K562 (cell line): ENCODE measurements around the gene RRP9. TPM values are rescaled to one million over a fixed set of nuclear protein-coding genes. Genes with fewer than 3 reads are reported as not detected.

Source experiments
- ATAC-seq: fragments of 200-7000 bp; cut with Tn5 transposase; 3 replicates; pipeline ENCODE4 v1.9.1; 2020; ENCODE audit warnings: moderate library complexity
- BruUV-seq: library from RNA; stranded (reverse); fragments of 400-500 nt; replicated peaks from 2 replicates; lab custom pipeline; 2021; lab: Mats Ljungman, UMichigan
- CTCF ChIA-PET: fragments of 300-600 bp; formaldehyde crosslinking; extraction: SDS; loops from one replicate; lab custom pipeline; 2021; ENCODE audit warnings: low intra/inter-chr PET ratio; lab: Yijun Ruan, JAX
- POLR2A ChIA-PET: fragments of 300-600, 350-650 bp; sonication (Branson Sonifier 250); formaldehyde crosslinking; extraction: SDS; loops from one replicate; lab custom pipeline; 2021; ENCODE audit warnings: antibody characterized with exemption, inconsistent platforms; lab: Yijun Ruan, JAX
- DNase-seq, 4 experiments: peaks; one replicate each; pipeline versions ENCODE4 v3.0.0 to v3.0.0-alpha.2; 2011 to 2018; ENCODE audit warnings: low spot score in 3 of 4, mixed read lengths in 3 of 4; ENCODE audit errors: extremely low read depth in 1 of 4
- FAIRE-seq: peaks from 2 replicates; lab custom pipeline; 2011; peaks lifted over from hg19 to GRCh38; lab: Jason Lieb, UNC
- H2AFZ ChIP-seq: 2 replicates; pipeline ENCODE4 v1.6.0; 2011; ENCODE audit warnings: low read depth, low read length, control low read depth, inconsistent platforms
- H3K27ac ChIP-seq: fragments of 200-600 bp; 3 replicates; pipeline ENCODE4 v1.8.0; 2011; ENCODE audit warnings: low read depth, mild to moderate bottlenecking, control low read depth, inconsistent platforms, low read length, moderate library complexity, mixed read lengths; ENCODE audit errors: extremely low read depth
- H3K27me3 ChIP-seq, 2 experiments: fragments of 300-600 bp in 1 of 2; 2 replicates in 1 of 2; 3 replicates in 1 of 2; pipeline versions ENCODE4 v1.6.0 to v1.8.0; 2011; ENCODE audit warnings: inconsistent platforms in 2 of 2, low read length in 2 of 2, mild to moderate bottlenecking in 1 of 2, mixed read lengths in 1 of 2, moderate library complexity in 1 of 2; ENCODE audit not compliant: control insufficient read depth in 2 of 2, insufficient read depth in 2 of 2
- H3K36me3 ChIP-seq: fragments of 300-600 bp; 3 replicates; pipeline ENCODE4 v1.8.0; 2011; ENCODE audit warnings: mild to moderate bottlenecking, low read length, inconsistent platforms; ENCODE audit not compliant: control insufficient read depth, insufficient read depth
- H3K4me1 ChIP-seq, 2 experiments: fragments of 200-600 bp in 1 of 2; replicated peaks in 1 of 2; 2 replicates in 1 of 2; 3 replicates in 1 of 2; pipeline versions ENCODE4 v1.5.1 to v1.8.0; 2011; ENCODE audit warnings: inconsistent platforms in 2 of 2, low read length in 2 of 2, mild to moderate bottlenecking in 1 of 2, mixed read lengths in 1 of 2, moderate library complexity in 1 of 2; ENCODE audit not compliant: control insufficient read depth in 2 of 2, insufficient read depth in 2 of 2
- H3K4me2 ChIP-seq: 2 replicates; pipeline ENCODE4 v1.6.1; 2011; ENCODE audit warnings: low read length, control low read depth, inconsistent platforms, mixed read lengths; ENCODE audit not compliant: insufficient read depth
- H3K4me3 ChIP-seq: fragments of 200-600 bp; sonication (generic), shearing (Covaris generic); 2 replicates; pipeline ENCODE4 v1.5.1; 2016; ENCODE audit warnings: control low read depth, inconsistent platforms
- H3K79me2 ChIP-seq: fragments of 200-600 bp; 3 replicates; pipeline ENCODE4 v1.8.0; 2011; ENCODE audit warnings: low read length, inconsistent platforms; ENCODE audit not compliant: control insufficient read depth, insufficient read depth
- H3K9ac ChIP-seq, 2 experiments: 2 replicates each; pipeline versions ENCODE4 v1.6.0 to v1.6.1; 2011; ENCODE audit warnings: low read depth in 2 of 2, low read length in 2 of 2, control low read depth in 1 of 2, inconsistent platforms in 1 of 2, mild to moderate bottlenecking in 1 of 2, mixed read lengths in 1 of 2; ENCODE audit not compliant: insufficient read depth in 1 of 2
- H3K9me1 ChIP-seq: one replicate; pipeline ENCODE4 v1.6.0; 2011; ENCODE audit warnings: inconsistent platforms, mild to moderate bottlenecking, low read length, moderate library complexity; ENCODE audit not compliant: control insufficient read depth, insufficient read depth
- H3K9me3 ChIP-seq: replicated peaks from 2 replicates; pipeline ENCODE4 v1.5.1; 2011; ENCODE audit warnings: low read depth, low read length, inconsistent platforms; ENCODE audit not compliant: control insufficient read depth, insufficient read depth
- H4K20me1 ChIP-seq: replicated peaks from 2 replicates; pipeline ENCODE4 v1.6.1; 2011; ENCODE audit warnings: low read length, inconsistent platforms, mixed read lengths; ENCODE audit not compliant: control insufficient read depth, insufficient read depth
- CCAR2 ChIP-seq: fragments of 200-400 bp; formaldehyde crosslinking; IDR thresholded peaks from 2 replicates; pipeline ENCODE4 v1.6.1; 2017; ENCODE audit warnings: mild to moderate bottlenecking, low read depth, low read length
- GABPA ChIP-seq: fragments of 200-800 bp; sonication (Bioruptor generic); conservative IDR thresholded peaks from 2 replicates; pipeline ENCODE4 v1.6.1; 2016; ENCODE audit warnings: low read depth, missing genetic modification characterization, missing compliant biosample characterization
- GABPB1 ChIP-seq: sonication (generic); formaldehyde crosslinking; IDR thresholded peaks from 2 replicates; pipeline ENCODE4 v1.8.0; 2022; ENCODE audit warnings: mild to moderate bottlenecking, missing genetic modification reagents
- MED1 ChIP-seq: sonication (generic); formaldehyde crosslinking; IDR thresholded peaks from 2 replicates; pipeline ENCODE4 v1.8.1; 2023; ENCODE audit warnings: missing genetic modification reagents, borderline replicate concordance
- MTA2 ChIP-seq: fragments of 450-650 bp; IDR thresholded peaks from 2 replicates; pipeline ENCODE4 v1.6.1; 2016; ENCODE audit warnings: low read depth
- MYNN ChIP-seq, 2 experiments: sonication (generic); formaldehyde crosslinking in 1 of 2; IDR thresholded peaks; 2 replicates each; pipeline versions ENCODE4 v1.5.0 to v1.6.1; 2016 to 2020; ENCODE audit warnings: antibody characterized with exemption in 1 of 2, missing genetic modification reagents in 1 of 2
- RFX7 ChIP-seq: fragments of 250-450 bp; sonication (Bioruptor Pico); IDR thresholded peaks from 2 replicates; pipeline ENCODE4 v1.5.1; 2021; ENCODE audit warnings: mild to moderate bottlenecking
- TAF9B ChIP-seq: fragments of 450-650 bp; IDR thresholded peaks from 2 replicates; pipeline ENCODE4 v1.6.1; 2018; ENCODE audit warnings: mild to moderate bottlenecking; ENCODE audit not compliant: partially characterized antibody
- ZNF121 ChIP-seq: sonication (generic); formaldehyde crosslinking; conservative IDR thresholded peaks from 2 replicates; pipeline ENCODE4 v1.8.0; 2022; ENCODE audit warnings: missing genetic modification reagents
- ZNF347 ChIP-seq: fragments of 450-650 bp; formaldehyde crosslinking; IDR thresholded peaks from 2 replicates; pipeline ENCODE4 v1.4.0; 2020; ENCODE audit warnings: low read depth, mild to moderate bottlenecking, moderate library complexity
- ZNF408 ChIP-seq: fragments of 250-450 bp; sonication (Bioruptor Pico); IDR thresholded peaks from 2 replicates; pipeline ENCODE4 v1.4.0; 2020; ENCODE audit warnings: low read depth, mild to moderate bottlenecking, moderate library complexity
- ZNF780A ChIP-seq: fragments of 250-450 bp; sonication (Bioruptor Pico); IDR thresholded peaks from 2 replicates; pipeline ENCODE4 v1.5.0; 2021; ENCODE audit warnings: mild to moderate bottlenecking
- WGBS: fragments of 100-300 bp; shearing (Covaris generic); methylation state at CpG from one replicate; pipeline ENCODE4 v1.1.6; 2016; ENCODE audit warnings: low coverage, mixed read lengths; ENCODE audit not compliant: insufficient coverage; ENCODE audit errors: missing lambda C conversion rate; 5-methylcytosine and 5-hydroxymethylcytosine counted together
- in situ Hi-C: fragments of 300-500 bp; cut with MboI; formaldehyde crosslinking; loops from 4 replicates; pipeline ENCODE4 v1.15.0; 2018; ENCODE audit warnings: inconsistent platforms, mixed read lengths
- intact Hi-C: fragments of 100-400 bp; cut with micrococcal nuclease; formaldehyde crosslinking; loops from 2 replicates; pipeline ENCODE4 v1.14.2; 2022
- polyA plus RNA-seq, 8 experiments: library from polyadenylated mRNA; depleted of rRNA in 4 of 8; stranded (reverse) in 5 of 8; unstranded in 3 of 8; fragments of >200 nt; fragmentation: Nextera tagmentation in 2 of 8; fragmentation: Illumina TruSeq in 1 of 8; extraction: Ambion mirVana in 2 of 8; extraction: Trizol in 1 of 8; gene quantifications; 2 replicates each; pipeline versions ENCODE4 v1.2.1 to v1.2.3, GENCODE V29; 2011 to 2014; ENCODE audit warnings: inconsistent platforms in 1 of 8, missing spikeins in 1 of 8
- total RNA-seq, 7 experiments: library from RNA; depleted of rRNA in 6 of 7; stranded (reverse); fragments of >200 nt in 6 of 7; fragmentation: Illumina TruSeq in 2 of 7; extraction: Trizol in 2 of 7; gene quantifications; 2 replicates each; pipeline versions ENCODE4 v1.2.1 to v1.2.3, GENCODE V29; 2011 to 2021; ENCODE audit warnings: low replicate concordance in 1 of 7

RRP9 gene
- total and polyA plus RNA-seq, 9 of the 15 experiments (the other 6 are each of a cell fraction or from before 2014, with no cell fraction given): 5.2 to 67.0 (median 45.9) TPM

DNA sequence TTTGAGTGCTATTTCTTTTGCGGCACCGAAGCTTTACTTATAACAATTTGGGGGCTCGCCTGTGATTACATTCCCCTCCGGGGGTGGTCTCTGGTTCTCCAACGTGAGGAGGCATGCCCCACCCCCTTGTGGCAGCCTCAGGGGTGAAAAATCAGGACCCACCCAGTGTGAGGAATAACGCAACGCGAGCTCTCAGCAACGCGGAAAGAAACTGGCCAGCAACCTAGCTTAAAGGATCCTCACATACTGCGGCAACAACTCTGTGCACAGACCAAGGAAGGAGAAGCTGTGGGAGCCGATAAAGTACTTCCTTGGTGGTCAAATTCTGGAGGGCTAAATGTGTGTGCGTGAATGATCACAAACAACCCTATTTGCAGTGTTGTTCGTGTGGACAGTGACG is 44.3 kb downstream of the RRP9 start:
- Histone ChIP-seq H3K4me1 (no peaks in the 10 kb centered on the region), H3K79me2 (no peaks in the 10 kb centered on the region), H3K36me3 (no peaks in the 10 kb centered on the region), H3K4me2 (no peak overlapping the region), H3K9me1 (no peaks in the 10 kb centered on the region), H4K20me1 (no peaks in the 10 kb centered on the region), H3K9ac (no peak overlapping the region), H3K27me3 (peaks cover 4 to 33% of the 10 kb centered on the region in 2 experiments; a peak in 4 of 5 replicates), H2AFZ (no peak overlapping the region), H3K9me3 (no peaks in the 10 kb centered on the region), H3K4me3 (no peak overlapping the region), H3K27ac (no peak overlapping the region)
- no peak for DNase-seq
- BruUV-seq: no TSS peak
- CTCF ChIA-PET: no interaction called here
- intact Hi-C loops: no loop called here
- no peak for FAIRE-seq
- POLR2A ChIA-PET: interaction anchor here (0.6 kb wide), 1 partner anchor 257 kb away, joined by 3 read pairs; no protein-coding TSS in a partner anchor
- in situ Hi-C loops: no loop called here
- TF ChIP-seq ZNF408 (CRISPR knock-in tag) (no peak), GABPB1 (CRISPR knock-in tag) (no peak), ZNF121 (CRISPR knock-in tag) (no peak)
- WGBS: 0% methylated on average over 10 of the region's 15 CpGs
- no peak for ATAC-seq

DNA sequence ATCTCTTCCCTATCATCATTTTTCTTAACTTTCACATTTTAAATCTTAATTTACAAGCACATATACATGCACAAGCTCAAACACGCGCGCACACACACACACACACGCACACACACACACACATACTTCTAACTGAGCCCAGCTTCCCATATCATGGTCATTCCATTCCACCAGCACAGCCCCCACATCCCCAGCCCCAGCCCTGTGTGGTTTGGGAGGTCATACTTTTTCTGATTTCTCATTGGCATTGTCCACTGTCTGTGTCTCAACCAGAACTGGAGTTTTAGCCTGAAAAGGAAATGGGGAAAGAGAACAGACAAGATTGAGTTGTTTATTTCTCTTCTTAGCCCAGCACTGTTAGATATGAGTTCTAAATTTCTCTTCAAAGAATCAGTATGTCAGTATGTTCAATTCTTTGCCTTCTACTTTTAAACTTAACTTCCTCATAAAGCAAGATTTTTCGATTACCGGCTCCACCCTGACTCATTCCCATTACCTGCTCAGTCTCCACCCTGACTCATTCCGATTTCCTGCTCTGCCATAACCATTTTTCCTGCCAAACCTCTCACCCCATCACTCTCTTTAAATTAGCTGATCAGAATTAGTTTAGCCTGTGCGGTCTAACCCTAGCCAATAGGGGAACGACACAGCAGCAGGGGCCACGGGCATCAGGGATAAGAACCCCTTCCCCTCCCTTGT is 44.9 kb downstream of the RRP9 start:
- ChIA-PET POLR2A (interaction anchor here (0.6 kb wide), 1 partner anchor 258 kb away, joined by 3 read pairs; no protein-coding TSS in a partner anchor), CTCF (no interaction called here)
- H3K9me3 ChIP-seq: no peaks in the 10 kb centered on the region
- H3K79me2 ChIP-seq: no peaks in the 10 kb centered on the region
- WGBS: 2% methylated on average over 6 of the region's 10 CpGs
- no peak for ATAC-seq
- peaks cover 4 to 33% of the 10 kb centered on the region in 2 experiments; a peak in 4 of 5 replicates for H3K27me3 ChIP-seq
- H3K4me2 ChIP-seq: no peak overlapping the region
- no peak overlapping the region for H3K4me3 ChIP-seq
- H3K4me1 ChIP-seq: no peaks in the 10 kb centered on the region
- no peaks in the 10 kb centered on the region for H4K20me1 ChIP-seq
- H2AFZ ChIP-seq: no peak overlapping the region
- TF ChIP-seq MTA2: no peak
- TF ChIP-seq CCAR2: no peak
- no peak for TF ChIP-seq ZNF347 (CRISPR knock-in tag)
- TF ChIP-seq RFX7 (CRISPR knock-in tag): no peak
- TF ChIP-seq MYNN (IDR thresholded peaks at IDR 0.05): no peak
- TF ChIP-seq MYNN (CRISPR knock-in tag; IDR thresholded peaks at IDR 0.05): no peak
- no peak for TF ChIP-seq GABPA (tag)
- no peak for TF ChIP-seq ZNF780A
- no peak for TF ChIP-seq TAF9B
- no peak for TF ChIP-seq MED1 (CRISPR knock-in tag)
- H3K9me1 ChIP-seq: no peaks in the 10 kb centered on the region
- no TSS peak for BruUV-seq
- no peak for FAIRE-seq
- no peak overlapping the region for H3K27ac ChIP-seq
- no peak overlapping the region for H3K9ac ChIP-seq
- no peaks in the 10 kb centered on the region for H3K36me3 ChIP-seq
- no peak for DNase-seq
- in situ Hi-C loops: no loop called here
- intact Hi-C loops: no loop called here
